HCT116 (cell line): ENCODE results near the gene TIGD3. TPM values are rescaled to one million over a fixed set of nuclear protein-coding genes. Genes with fewer than 3 reads are reported as not detected.

Experiments
- ATAC-seq: fragments of 200-7000 bp; cut with Tn5 transposase; 2 replicates; pipeline ENCODE4 v1.9.1; 2020; ENCODE audit warnings: mild to moderate bottlenecking, moderate library complexity
- BruUV-seq: library from RNA; stranded (reverse); fragments of 400-500 nt; replicated peaks from 2 replicates; lab custom pipeline; 2021; lab: Mats Ljungman, UMichigan
- CTCF ChIA-PET: fragments of 300-600 bp; sonication (Branson Sonifier 250); formaldehyde crosslinking; loops from one replicate; lab custom pipeline; 2021; ENCODE audit warnings: antibody characterized with exemption; lab: Charles Lee
- POLR2A ChIA-PET: fragments of 300-600, 350-600 bp; sonication (Branson Sonifier 250); formaldehyde crosslinking; loops from one replicate; lab custom pipeline; 2021; ENCODE audit warnings: antibody characterized with exemption; lab: Charles Lee
- RAD21 ChIA-PET, 2 experiments: fragments of 300-600 bp; sonication (Branson Sonifier 250); formaldehyde crosslinking; loops; one replicate each; lab custom pipeline; 2023; ENCODE audit warnings: low total read pairs in 2 of 2; ENCODE audit not compliant: uncharacterized antibody in 2 of 2, unreplicated experiment in 2 of 2, low non-redundant PET in 1 of 2; lab: Charles Lee
- DNase-seq: peaks from one replicate; pipeline ENCODE4 v3.0.0-alpha.2; 2010; ENCODE audit warnings: low read depth, low spot score
- H2AFZ ChIP-seq: fragments of 200-600 bp; shearing (Covaris generic), sonication (generic); 2 replicates; pipeline ENCODE4 v1.6.1; 2017; ENCODE audit warnings: low read depth, mixed run types, mixed read lengths, antibody characterized with exemption, low read length; ENCODE audit not compliant: poor library complexity, severe bottlenecking
- H3K27ac ChIP-seq: 2 replicates; pipeline ENCODE4 v1.5.1; 2012; ENCODE audit warnings: low read depth, low read length
- H3K27me3 ChIP-seq: fragments of 200-600 bp; sonication (generic); 2 replicates; pipeline ENCODE4 v1.6.1; 2016; ENCODE audit warnings: mixed run types, low read length, mixed read lengths; ENCODE audit not compliant: insufficient read depth
- H3K36me3 ChIP-seq, 2 experiments: fragments of 200-500 bp in 1 of 2; fragments of 200-600 bp in 1 of 2; sonication (Bioruptor generic) in 1 of 2; sonication (generic) in 1 of 2; 2 replicates each; pipeline versions ENCODE4 v1.5.1 to v1.6.1; 2014 to 2016; ENCODE audit warnings: low read length in 2 of 2, inconsistent platforms in 1 of 2, mixed read lengths in 1 of 2, mixed run types in 1 of 2; ENCODE audit not compliant: insufficient read depth in 2 of 2, control insufficient read depth in 1 of 2
- H3K4me1 ChIP-seq, 2 experiments: fragments of 200-600 bp in 1 of 2; sonication (generic) in 1 of 2; 2 replicates each; pipeline versions ENCODE4 v1.5.1 to v1.6.1; 2012 to 2017; ENCODE audit warnings: low read length in 2 of 2, inconsistent platforms in 1 of 2, mild to moderate bottlenecking in 1 of 2, mixed read lengths in 1 of 2, mixed run types in 1 of 2, moderate library complexity in 1 of 2; ENCODE audit not compliant: insufficient read depth in 2 of 2, control insufficient read depth in 1 of 2
- H3K4me2 ChIP-seq: fragments of 200-600 bp; sonication (generic); 2 replicates; pipeline ENCODE4 v1.6.1; 2017; ENCODE audit warnings: mixed run types, low read length, mixed read lengths
- H3K4me3 ChIP-seq, 2 experiments: fragments of 200-600 bp in 1 of 2; sonication (generic) in 1 of 2; replicated peaks in 1 of 2; 2 replicates each; pipeline ENCODE4 v1.5.1; 2011 to 2016; ENCODE audit warnings: low read length in 2 of 2, control low read depth in 1 of 2, low read depth in 1 of 2, mild to moderate bottlenecking in 1 of 2, mixed read lengths in 1 of 2, mixed run types in 1 of 2
- H3K79me2 ChIP-seq: fragments of 200-600 bp; sonication (generic); 2 replicates; pipeline ENCODE4 v1.6.1; 2017; ENCODE audit warnings: mild to moderate bottlenecking, mixed run types, low read length, moderate library complexity, mixed read lengths; ENCODE audit not compliant: insufficient read depth
- H3K9ac ChIP-seq: fragments of 200-600 bp; sonication (generic); 2 replicates; pipeline ENCODE4 v1.6.1; 2016; ENCODE audit warnings: low read length, mixed read lengths
- H3K9me2 ChIP-seq: fragments of 200-600 bp; sonication (generic), shearing (Covaris generic); 2 replicates; pipeline ENCODE4 v1.6.1; 2017; ENCODE audit warnings: mixed run types, mild to moderate bottlenecking, moderate library complexity; ENCODE audit not compliant: insufficient read depth
- H3K9me3 ChIP-seq, 2 experiments: fragments of 200-500 bp in 1 of 2; fragments of 200-600 bp in 1 of 2; sonication (Bioruptor generic) in 1 of 2; sonication (generic) in 1 of 2; 2 replicates each; pipeline ENCODE4 v1.6.1; 2014 to 2017; ENCODE audit warnings: low read length in 2 of 2, mixed read lengths in 2 of 2, inconsistent platforms in 1 of 2, low read depth in 1 of 2, mild to moderate bottlenecking in 1 of 2, mixed run types in 1 of 2, moderate library complexity in 1 of 2; ENCODE audit not compliant: control insufficient read depth in 1 of 2, insufficient read depth in 1 of 2
- H4K20me1 ChIP-seq: fragments of 200-600 bp; sonication (generic), shearing (Covaris generic); 2 replicates; pipeline ENCODE4 v1.6.1; 2017; ENCODE audit warnings: mixed run types, mild to moderate bottlenecking, moderate library complexity; ENCODE audit not compliant: insufficient read depth
- CBX3 ChIP-seq: IDR thresholded peaks from 2 replicates; pipeline ENCODE4 v1.6.1; 2012; ENCODE audit warnings: low read depth
- CEBPB ChIP-seq: IDR thresholded peaks from 2 replicates; pipeline ENCODE4 v1.6.1; 2012; ENCODE audit warnings: low read depth
- ELF1 ChIP-seq: IDR thresholded peaks from 2 replicates; pipeline ENCODE4 v1.6.1; 2012; ENCODE audit warnings: low read depth, borderline replicate concordance
- EZH2phosphoT487 ChIP-seq: fragments of 200-600 bp; IDR thresholded peaks from 2 replicates; pipeline ENCODE4 v1.6.1; 2018; ENCODE audit warnings: antibody characterized with exemption, borderline replicate concordance
- FOSL1 ChIP-seq: IDR thresholded peaks from 2 replicates; pipeline ENCODE4 v1.6.1; 2012; ENCODE audit warnings: low read depth
- JUND ChIP-seq: IDR thresholded peaks from 2 replicates; pipeline ENCODE4 v1.6.1; 2012
- POLR2A ChIP-seq: IDR thresholded peaks from 2 replicates; pipeline ENCODE4 v1.7.0; 2011; ENCODE audit warnings: borderline replicate concordance; ENCODE audit not compliant: insufficient read depth, insufficient read length; ENCODE audit errors: extremely low read depth
- POLR2AphosphoS5 ChIP-seq: IDR thresholded peaks from 2 replicates; pipeline ENCODE4 v1.6.1; 2011; ENCODE audit warnings: mild to moderate bottlenecking, low read depth, low read length, moderate library complexity
- RAD21 ChIP-seq: IDR thresholded peaks from 2 replicates; pipeline ENCODE4 v1.6.1; 2012; ENCODE audit warnings: low read depth, mild to moderate bottlenecking
- SIN3A ChIP-seq: IDR thresholded peaks from 2 replicates; pipeline ENCODE4 v1.6.1; 2012; ENCODE audit warnings: low read depth
- SP1 ChIP-seq: IDR thresholded peaks from 2 replicates; pipeline ENCODE4 v1.6.1; 2012; ENCODE audit warnings: low read depth
- TCF7L2 ChIP-seq: IDR thresholded peaks from 2 replicates; pipeline ENCODE4 v1.7.0; 2011; ENCODE audit warnings: borderline replicate concordance, inconsistent platforms; ENCODE audit not compliant: insufficient read depth, insufficient read length; ENCODE audit errors: extremely low read depth
- intact Hi-C: fragments of 100-400 bp; cut with micrococcal nuclease; formaldehyde crosslinking; loops from 2 replicates; pipeline ENCODE4 v1.10.0; 2022
- total RNA-seq: library from RNA; stranded (reverse); gene quantifications from one replicate; pipeline ENCODE4 v1.2.1, GENCODE V29; 2021; ENCODE audit not compliant: unreplicated experiment
- TF ChIP-seq, protein P1 (sequence below): IDR thresholded peaks from 2 replicates; pipeline ENCODE4 v1.6.1; 2012; ENCODE audit warnings: low read depth
- TF ChIP-seq, protein P2 (sequence below), 3 experiments: fragments of 200-600 bp in 1 of 3; sonication (generic) in 1 of 3; IDR thresholded peaks in 2 of 3; conservative IDR thresholded peaks in 1 of 3; 2 replicates each; pipeline ENCODE4 v1.5.1; 2012 to 2017; ENCODE audit warnings: low read depth in 2 of 3, low read length in 2 of 3, antibody characterized with exemption in 1 of 3, borderline replicate concordance in 1 of 3, control low read depth in 1 of 3, mild to moderate bottlenecking in 1 of 3, mixed read lengths in 1 of 3, mixed run types in 1 of 3, moderate library complexity in 1 of 3; ENCODE audit not compliant: insufficient read depth in 1 of 3
- TF ChIP-seq, protein P3 (sequence below): IDR thresholded peaks from 2 replicates; pipeline ENCODE4 v1.6.1; 2011; ENCODE audit warnings: mild to moderate bottlenecking, low read length, moderate library complexity; ENCODE audit not compliant: insufficient replicate concordance; ENCODE audit errors: extremely low read depth
- TF ChIP-seq, protein P4 (sequence below): IDR thresholded peaks from 2 replicates; pipeline ENCODE4 v1.6.1; 2012
- TF ChIP-seq, protein P5 (sequence below): IDR thresholded peaks from 2 replicates; pipeline ENCODE4 v1.6.1; 2012

Gene TIGD3
- total RNA-seq, 1 experiment from 2014 or later: 2.4 TPM

DNA sequence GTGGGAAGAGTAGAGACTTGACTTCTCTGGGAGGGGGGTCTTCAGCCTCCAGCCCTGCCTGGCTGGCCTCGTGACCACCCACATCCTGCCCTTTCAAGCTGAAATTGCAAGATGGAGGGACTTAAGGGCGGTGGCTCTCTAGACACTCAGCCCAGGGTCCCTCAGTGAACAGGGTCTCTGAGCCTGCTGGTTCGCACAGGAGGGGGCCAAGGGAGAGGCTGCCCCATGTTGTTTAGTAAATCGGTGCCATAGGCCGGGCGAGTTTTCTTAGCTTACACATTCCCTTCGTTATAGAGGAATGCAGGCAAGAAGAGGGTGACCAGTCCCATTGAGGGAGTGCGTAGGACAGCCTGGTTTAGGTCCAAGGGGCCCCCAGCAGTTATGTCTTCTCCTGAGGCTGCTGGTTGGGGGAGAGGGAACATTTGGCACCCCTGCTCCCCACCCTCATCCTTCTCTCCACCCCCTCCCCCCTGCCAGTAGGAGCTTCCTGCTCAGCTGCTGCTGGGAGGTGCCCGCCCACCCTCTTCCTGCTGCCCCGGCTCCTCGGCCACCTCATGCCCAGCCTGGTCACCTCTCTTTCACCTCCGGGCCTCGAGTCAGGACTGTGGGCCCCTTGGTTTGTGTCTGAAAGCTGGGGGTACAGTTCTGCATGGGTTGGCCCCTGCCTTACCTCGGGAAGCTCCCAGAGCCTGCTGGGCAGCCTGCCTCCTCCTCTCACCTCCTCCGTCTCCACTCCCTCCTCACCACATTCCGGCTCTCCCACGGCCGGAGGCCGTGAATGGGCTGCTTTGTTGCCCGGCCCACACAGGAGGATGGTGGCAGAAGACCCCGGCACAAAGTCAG lies 35.8 kb downstream of the TIGD3 start:
- H3K27me3 ChIP-seq: no peaks in the 10 kb centered on the region
- peaks cover 27% of the 10 kb centered on the region; the same call in 1 of the 2 replicates for H3K79me2 ChIP-seq
- H4K20me1 ChIP-seq: no peaks in the 10 kb centered on the region
- no TSS peak for BruUV-seq
- H3K4me3 ChIP-seq: no peak overlapping the region
- POLR2A ChIA-PET: interaction anchor here (0.7 to 1.3 kb wide), 4 partner anchors 9 to 248 kb away, joined by 3 to 4 read pairs (median 3); no protein-coding TSS in a partner anchor
- H3K4me1 ChIP-seq: peaks cover 7 to 33% of the 10 kb centered on the region in 2 experiments
- CTCF ChIA-PET: interaction anchor here (1.1 kb wide), 1 partner anchor 79 kb away, joined by 3 read pairs; no protein-coding TSS in a partner anchor
- intact Hi-C loops: no loop called here
- peaks cover 0 to 18% of the 10 kb centered on the region in 2 experiments; a peak in 3 of 4 replicates for H3K36me3 ChIP-seq
- ATAC-seq (no peak), DNase-seq (no peak)
- H3K9me2 ChIP-seq: no peaks in the 10 kb centered on the region
- RAD21 ChIA-PET: no interaction called here
- TF ChIP-seq, protein P1, sequence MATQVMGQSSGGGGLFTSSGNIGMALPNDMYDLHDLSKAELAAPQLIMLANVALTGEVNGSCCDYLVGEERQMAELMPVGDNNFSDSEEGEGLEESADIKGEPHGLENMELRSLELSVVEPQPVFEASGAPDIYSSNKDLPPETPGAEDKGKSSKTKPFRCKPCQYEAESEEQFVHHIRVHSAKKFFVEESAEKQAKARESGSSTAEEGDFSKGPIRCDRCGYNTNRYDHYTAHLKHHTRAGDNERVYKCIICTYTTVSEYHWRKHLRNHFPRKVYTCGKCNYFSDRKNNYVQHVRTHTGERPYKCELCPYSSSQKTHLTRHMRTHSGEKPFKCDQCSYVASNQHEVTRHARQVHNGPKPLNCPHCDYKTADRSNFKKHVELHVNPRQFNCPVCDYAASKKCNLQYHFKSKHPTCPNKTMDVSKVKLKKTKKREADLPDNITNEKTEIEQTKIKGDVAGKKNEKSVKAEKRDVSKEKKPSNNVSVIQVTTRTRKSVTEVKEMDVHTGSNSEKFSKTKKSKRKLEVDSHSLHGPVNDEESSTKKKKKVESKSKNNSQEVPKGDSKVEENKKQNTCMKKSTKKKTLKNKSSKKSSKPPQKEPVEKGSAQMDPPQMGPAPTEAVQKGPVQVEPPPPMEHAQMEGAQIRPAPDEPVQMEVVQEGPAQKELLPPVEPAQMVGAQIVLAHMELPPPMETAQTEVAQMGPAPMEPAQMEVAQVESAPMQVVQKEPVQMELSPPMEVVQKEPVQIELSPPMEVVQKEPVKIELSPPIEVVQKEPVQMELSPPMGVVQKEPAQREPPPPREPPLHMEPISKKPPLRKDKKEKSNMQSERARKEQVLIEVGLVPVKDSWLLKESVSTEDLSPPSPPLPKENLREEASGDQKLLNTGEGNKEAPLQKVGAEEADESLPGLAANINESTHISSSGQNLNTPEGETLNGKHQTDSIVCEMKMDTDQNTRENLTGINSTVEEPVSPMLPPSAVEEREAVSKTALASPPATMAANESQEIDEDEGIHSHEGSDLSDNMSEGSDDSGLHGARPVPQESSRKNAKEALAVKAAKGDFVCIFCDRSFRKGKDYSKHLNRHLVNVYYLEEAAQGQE: no peak
- TF ChIP-seq TCF7L2: no peak
- TF ChIP-seq JUND: no peak
- no peak for TF ChIP-seq CBX3
- TF ChIP-seq RAD21: no peak
- TF ChIP-seq ELF1: no peak
- TF ChIP-seq, protein P2, sequence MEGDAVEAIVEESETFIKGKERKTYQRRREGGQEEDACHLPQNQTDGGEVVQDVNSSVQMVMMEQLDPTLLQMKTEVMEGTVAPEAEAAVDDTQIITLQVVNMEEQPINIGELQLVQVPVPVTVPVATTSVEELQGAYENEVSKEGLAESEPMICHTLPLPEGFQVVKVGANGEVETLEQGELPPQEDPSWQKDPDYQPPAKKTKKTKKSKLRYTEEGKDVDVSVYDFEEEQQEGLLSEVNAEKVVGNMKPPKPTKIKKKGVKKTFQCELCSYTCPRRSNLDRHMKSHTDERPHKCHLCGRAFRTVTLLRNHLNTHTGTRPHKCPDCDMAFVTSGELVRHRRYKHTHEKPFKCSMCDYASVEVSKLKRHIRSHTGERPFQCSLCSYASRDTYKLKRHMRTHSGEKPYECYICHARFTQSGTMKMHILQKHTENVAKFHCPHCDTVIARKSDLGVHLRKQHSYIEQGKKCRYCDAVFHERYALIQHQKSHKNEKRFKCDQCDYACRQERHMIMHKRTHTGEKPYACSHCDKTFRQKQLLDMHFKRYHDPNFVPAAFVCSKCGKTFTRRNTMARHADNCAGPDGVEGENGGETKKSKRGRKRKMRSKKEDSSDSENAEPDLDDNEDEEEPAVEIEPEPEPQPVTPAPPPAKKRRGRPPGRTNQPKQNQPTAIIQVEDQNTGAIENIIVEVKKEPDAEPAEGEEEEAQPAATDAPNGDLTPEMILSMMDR (IDR thresholded peaks at IDR 0.05 in 2 of 3, conservative IDR thresholded peaks at IDR 0.05 in 1 of 3; ENCODE audit: borderline replicate concordance in 1 of 3, insufficient read depth in 1 of 3, low read depth in 2 of 3, low read length in 2 of 3): no peak
- TF ChIP-seq, protein P3, sequence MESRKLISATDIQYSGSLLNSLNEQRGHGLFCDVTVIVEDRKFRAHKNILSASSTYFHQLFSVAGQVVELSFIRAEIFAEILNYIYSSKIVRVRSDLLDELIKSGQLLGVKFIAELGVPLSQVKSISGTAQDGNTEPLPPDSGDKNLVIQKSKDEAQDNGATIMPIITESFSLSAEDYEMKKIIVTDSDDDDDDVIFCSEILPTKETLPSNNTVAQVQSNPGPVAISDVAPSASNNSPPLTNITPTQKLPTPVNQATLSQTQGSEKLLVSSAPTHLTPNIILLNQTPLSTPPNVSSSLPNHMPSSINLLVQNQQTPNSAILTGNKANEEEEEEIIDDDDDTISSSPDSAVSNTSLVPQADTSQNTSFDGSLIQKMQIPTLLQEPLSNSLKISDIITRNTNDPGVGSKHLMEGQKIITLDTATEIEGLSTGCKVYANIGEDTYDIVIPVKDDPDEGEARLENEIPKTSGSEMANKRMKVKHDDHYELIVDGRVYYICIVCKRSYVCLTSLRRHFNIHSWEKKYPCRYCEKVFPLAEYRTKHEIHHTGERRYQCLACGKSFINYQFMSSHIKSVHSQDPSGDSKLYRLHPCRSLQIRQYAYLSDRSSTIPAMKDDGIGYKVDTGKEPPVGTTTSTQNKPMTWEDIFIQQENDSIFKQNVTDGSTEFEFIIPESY: no peak
- TF ChIP-seq SIN3A: no peak
- TF ChIP-seq, protein P4, sequence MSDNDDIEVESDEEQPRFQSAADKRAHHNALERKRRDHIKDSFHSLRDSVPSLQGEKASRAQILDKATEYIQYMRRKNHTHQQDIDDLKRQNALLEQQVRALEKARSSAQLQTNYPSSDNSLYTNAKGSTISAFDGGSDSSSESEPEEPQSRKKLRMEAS: no peak
- TF ChIP-seq POLR2A: no peak
- no peak for TF ChIP-seq POLR2AphosphoS5
- TF ChIP-seq CEBPB: no peak
- no peak for TF ChIP-seq EZH2phosphoT487
- TF ChIP-seq, protein P5, sequence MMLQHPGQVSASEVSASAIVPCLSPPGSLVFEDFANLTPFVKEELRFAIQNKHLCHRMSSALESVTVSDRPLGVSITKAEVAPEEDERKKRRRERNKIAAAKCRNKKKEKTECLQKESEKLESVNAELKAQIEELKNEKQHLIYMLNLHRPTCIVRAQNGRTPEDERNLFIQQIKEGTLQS: no peak
- no peak for TF ChIP-seq SP1
- TF ChIP-seq FOSL1: no peak
- no peaks in the 10 kb centered on the region for H3K9me3 ChIP-seq
- H2AFZ ChIP-seq: no peak overlapping the region
- peak overlapping the region; percentile 12 for H3K4me2 ChIP-seq
- peak overlapping the region; percentile 17; the same call in 1 of the 2 replicates for H3K9ac ChIP-seq
- H3K27ac ChIP-seq: peak overlapping the region; percentile 46; the same call in 1 of the 2 replicates
